K562 (cell line): Measurements from ENCODE around the gene ACOT9. TPM values are rescaled to one million over a fixed set of nuclear protein-coding genes. Genes with fewer than 3 reads are reported as not detected.
A peak's percentile ranks its signal among the peaks of the same experiment; 100 is the strongest.

Experiments
- ATF1 ChIP-seq, 2 experiments: fragments of 450-650 bp in 1 of 2; IDR thresholded peaks; 2 replicates each; pipeline ENCODE4 v1.6.1; 2016; ENCODE audit warnings: missing compliant biosample characterization in 1 of 2, missing genetic modification characterization in 1 of 2
- E2F1 ChIP-seq: sonication (generic); formaldehyde crosslinking; IDR thresholded peaks from 2 replicates; pipeline ENCODE4 v1.8.1; 2023; ENCODE audit warnings: mild to moderate bottlenecking, missing genetic modification reagents, moderate library complexity
- E2F3 ChIP-seq: fragments of 250-450 bp; sonication (Bioruptor Pico); IDR thresholded peaks from 2 replicates; pipeline ENCODE4 v1.4.0; 2020; ENCODE audit warnings: mild to moderate bottlenecking
- GABPA ChIP-seq: fragments of 200-800 bp; sonication (Bioruptor generic); conservative IDR thresholded peaks from 2 replicates; pipeline ENCODE4 v1.6.1; 2016; ENCODE audit warnings: low read depth, missing genetic modification characterization, missing compliant biosample characterization
- HCFC1 ChIP-seq: IDR thresholded peaks from 2 replicates; pipeline ENCODE4 v1.6.1; 2012; ENCODE audit warnings: low read depth, low read length, improper control_type of control experiment
- KHSRP ChIP-seq: fragments of 450-650 bp; IDR thresholded peaks from 2 replicates; pipeline ENCODE4 v1.6.1; 2017
- MYNN ChIP-seq, 2 experiments: sonication (generic); formaldehyde crosslinking in 1 of 2; IDR thresholded peaks; 2 replicates each; pipeline versions ENCODE4 v1.5.0 to v1.6.1; 2016 to 2020; ENCODE audit warnings: antibody characterized with exemption in 1 of 2, missing genetic modification reagents in 1 of 2
- NBN ChIP-seq: fragments of 450-650 bp; IDR thresholded peaks from 2 replicates; pipeline ENCODE4 v1.6.1; 2016; ENCODE audit warnings: low read depth, mild to moderate bottlenecking
- NFATC3 ChIP-seq: fragments of 450-650 bp; IDR thresholded peaks from 2 replicates; pipeline ENCODE4 v1.6.1; 2017; ENCODE audit warnings: mild to moderate bottlenecking
- NFIC ChIP-seq: fragments of 450-650 bp; IDR thresholded peaks from 2 replicates; pipeline ENCODE4 v1.6.1; 2017; ENCODE audit warnings: mild to moderate bottlenecking, inconsistent platforms
- POLR2H ChIP-seq: IDR thresholded peaks from 2 replicates; pipeline ENCODE4 v1.6.1; 2016; ENCODE audit warnings: missing genetic modification characterization, low read depth, mild to moderate bottlenecking, control low read depth, missing compliant biosample characterization, moderate library complexity
- PURB ChIP-seq: sonication (generic); formaldehyde crosslinking; IDR thresholded peaks from 2 replicates; pipeline ENCODE4 v1.9.0; 2021; ENCODE audit warnings: low read depth, mild to moderate bottlenecking, missing genetic modification reagents
- RBM15 ChIP-seq: fragments of 200-400 bp; formaldehyde crosslinking; IDR thresholded peaks from 2 replicates; pipeline ENCODE4 v1.6.1; 2018; ENCODE audit warnings: mild to moderate bottlenecking, low read length, moderate library complexity; ENCODE audit not compliant: insufficient read depth
- SETDB1 ChIP-seq: IDR thresholded peaks from one replicate; pipeline ENCODE4 v1.6.1; 2012; ENCODE audit warnings: low read length, control low read depth, inconsistent platforms
- ZC3H4 ChIP-seq: sonication (generic); formaldehyde crosslinking; IDR thresholded peaks from 2 replicates; pipeline ENCODE4 v1.9.0; 2021; ENCODE audit warnings: missing genetic modification reagents, borderline replicate concordance
- ZNF316 ChIP-seq: fragments of 450-650 bp; IDR thresholded peaks from 2 replicates; pipeline ENCODE4 v1.6.1; 2016
- polyA plus RNA-seq, 8 experiments: library from polyadenylated mRNA; depleted of rRNA in 4 of 8; stranded (reverse) in 5 of 8; unstranded in 3 of 8; fragments of >200 nt; fragmentation: Nextera tagmentation in 2 of 8; fragmentation: Illumina TruSeq in 1 of 8; extraction: Ambion mirVana in 2 of 8; extraction: Trizol in 1 of 8; gene quantifications; 2 replicates each; pipeline versions ENCODE4 v1.2.1 to v1.2.3, GENCODE V29; 2011 to 2014; ENCODE audit warnings: inconsistent platforms in 1 of 8, missing spikeins in 1 of 8
- total RNA-seq, 7 experiments: library from RNA; depleted of rRNA in 6 of 7; stranded (reverse); fragments of >200 nt in 6 of 7; fragmentation: Illumina TruSeq in 2 of 7; extraction: Trizol in 2 of 7; gene quantifications; 2 replicates each; pipeline versions ENCODE4 v1.2.1 to v1.2.3, GENCODE V29; 2011 to 2021; ENCODE audit warnings: low replicate concordance in 1 of 7
- TF ChIP-seq, protein P1 (sequence below): fragments of 250-450 bp; sonication (Bioruptor Pico); IDR thresholded peaks from 2 replicates; pipeline ENCODE4 v1.9.0; 2021; ENCODE audit warnings: mild to moderate bottlenecking, inconsistent platforms
- TF ChIP-seq, protein P2 (sequence below): fragments of 250-450 bp; sonication (Bioruptor Pico); IDR thresholded peaks from 2 replicates; pipeline ENCODE4 v1.5.0; 2022; ENCODE audit warnings: mild to moderate bottlenecking

Gene ACOT9
- total and polyA plus RNA-seq, 9 of the 15 experiments (the other 6 are each of a cell fraction or from before 2014, with no cell fraction given): 31.2 to 80.9 (median 45.3) TPM

DNA sequence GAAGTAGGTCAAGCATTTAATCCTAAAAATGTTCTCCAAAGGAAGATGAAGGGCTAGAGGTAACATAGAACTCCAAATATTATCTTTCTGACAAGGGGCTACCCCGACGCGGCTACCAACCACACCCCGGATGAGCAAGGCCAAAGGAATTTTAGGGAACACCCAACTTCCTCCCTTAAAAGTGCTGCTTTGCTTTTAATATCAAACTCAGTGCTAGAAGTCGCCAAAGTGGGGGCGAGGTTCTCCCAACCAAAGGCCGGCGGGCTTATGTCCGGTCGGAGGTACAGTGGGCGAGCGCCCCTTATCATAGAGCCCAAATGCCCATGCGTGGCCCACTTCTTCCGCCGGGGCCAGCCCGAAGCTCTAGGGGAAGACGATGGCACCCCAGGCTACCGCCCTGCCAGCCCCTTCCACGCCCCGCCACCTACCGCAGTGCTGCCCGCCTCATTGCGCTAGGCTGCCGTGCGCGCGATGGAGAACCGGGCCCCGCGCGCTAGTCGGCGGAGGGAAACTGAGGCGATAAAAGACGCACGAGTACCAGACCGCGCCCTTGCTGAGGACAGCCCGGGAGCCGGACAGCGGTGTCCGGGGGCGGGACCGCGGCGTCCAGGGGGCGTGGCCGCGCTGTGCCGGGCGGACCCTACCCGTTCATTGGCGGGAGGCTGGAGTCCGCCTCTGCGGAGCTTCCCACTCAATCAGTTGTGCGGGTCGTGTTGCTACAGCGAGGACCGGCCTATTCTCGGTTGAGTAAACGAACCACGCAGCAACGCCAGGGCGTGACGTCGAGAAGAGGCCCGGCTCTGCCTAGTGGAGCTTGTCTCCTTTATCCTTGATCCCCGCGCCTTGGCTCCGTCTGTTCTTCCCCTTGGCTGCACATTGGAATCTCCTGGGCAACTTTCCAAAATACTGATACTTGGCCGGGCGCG lies at the start of gene ACOT9 (continued):
- 0 out of 2 replicates have a peak, but pooled peaks have one; percentile 7 for TF ChIP-seq HCFC1
- peak; percentile 32; the same call in 1 of the 2 replicates for TF ChIP-seq POLR2H (tag)
- TF ChIP-seq RBM15: no peak
- no peak for TF ChIP-seq SETDB1
- no peak for TF ChIP-seq MYNN (IDR thresholded peaks at IDR 0.05)
- TF ChIP-seq MYNN (CRISPR knock-in tag; IDR thresholded peaks at IDR 0.05): no peak
- TF ChIP-seq GABPA (tag): 0 out of 2 replicates have a peak, but pooled peaks have one; percentile 6
- TF ChIP-seq, protein P1, sequence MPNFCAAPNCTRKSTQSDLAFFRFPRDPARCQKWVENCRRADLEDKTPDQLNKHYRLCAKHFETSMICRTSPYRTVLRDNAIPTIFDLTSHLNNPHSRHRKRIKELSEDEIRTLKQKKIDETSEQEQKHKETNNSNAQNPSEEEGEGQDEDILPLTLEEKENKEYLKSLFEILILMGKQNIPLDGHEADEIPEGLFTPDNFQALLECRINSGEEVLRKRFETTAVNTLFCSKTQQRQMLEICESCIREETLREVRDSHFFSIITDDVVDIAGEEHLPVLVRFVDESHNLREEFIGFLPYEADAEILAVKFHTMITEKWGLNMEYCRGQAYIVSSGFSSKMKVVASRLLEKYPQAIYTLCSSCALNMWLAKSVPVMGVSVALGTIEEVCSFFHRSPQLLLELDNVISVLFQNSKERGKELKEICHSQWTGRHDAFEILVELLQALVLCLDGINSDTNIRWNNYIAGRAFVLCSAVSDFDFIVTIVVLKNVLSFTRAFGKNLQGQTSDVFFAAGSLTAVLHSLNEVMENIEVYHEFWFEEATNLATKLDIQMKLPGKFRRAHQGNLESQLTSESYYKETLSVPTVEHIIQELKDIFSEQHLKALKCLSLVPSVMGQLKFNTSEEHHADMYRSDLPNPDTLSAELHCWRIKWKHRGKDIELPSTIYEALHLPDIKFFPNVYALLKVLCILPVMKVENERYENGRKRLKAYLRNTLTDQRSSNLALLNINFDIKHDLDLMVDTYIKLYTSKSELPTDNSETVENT (CRISPR knock-in tag): no peak
- no peak for TF ChIP-seq ATF1 (CRISPR knock-in tag; IDR thresholded peaks at IDR 0.05)
- TF ChIP-seq ATF1 (tag; IDR thresholded peaks at IDR 0.05): peak; percentile 89
- 0 out of 2 replicates have a peak, but pooled peaks have one; percentile 50 for TF ChIP-seq E2F1 (CRISPR knock-in tag)
- 0 out of 2 replicates have a peak, but pooled peaks have one; percentile 18 for TF ChIP-seq ZNF316
- no peak for TF ChIP-seq NBN
- TF ChIP-seq, protein P2, sequence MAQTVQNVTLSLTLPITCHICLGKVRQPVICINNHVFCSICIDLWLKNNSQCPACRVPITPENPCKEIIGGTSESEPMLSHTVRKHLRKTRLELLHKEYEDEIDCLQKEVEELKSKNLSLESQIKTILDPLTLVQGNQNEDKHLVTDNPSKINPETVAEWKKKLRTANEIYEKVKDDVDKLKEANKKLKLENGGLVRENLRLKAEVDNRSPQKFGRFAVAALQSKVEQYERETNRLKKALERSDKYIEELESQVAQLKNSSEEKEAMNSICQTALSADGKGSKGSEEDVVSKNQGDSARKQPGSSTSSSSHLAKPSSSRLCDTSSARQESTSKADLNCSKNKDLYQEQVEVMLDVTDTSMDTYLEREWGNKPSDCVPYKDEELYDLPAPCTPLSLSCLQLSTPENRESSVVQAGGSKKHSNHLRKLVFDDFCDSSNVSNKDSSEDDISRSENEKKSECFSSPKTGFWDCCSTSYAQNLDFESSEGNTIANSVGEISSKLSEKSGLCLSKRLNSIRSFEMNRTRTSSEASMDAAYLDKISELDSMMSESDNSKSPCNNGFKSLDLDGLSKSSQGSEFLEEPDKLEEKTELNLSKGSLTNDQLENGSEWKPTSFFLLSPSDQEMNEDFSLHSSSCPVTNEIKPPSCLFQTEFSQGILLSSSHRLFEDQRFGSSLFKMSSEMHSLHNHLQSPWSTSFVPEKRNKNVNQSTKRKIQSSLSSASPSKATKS: no peak
- no peak for TF ChIP-seq NFATC3
- TF ChIP-seq NFIC: peak; percentile 81
- no peak; the same call in 1 of the 2 replicates for TF ChIP-seq ZC3H4 (CRISPR knock-in tag)
- no peak for TF ChIP-seq PURB (CRISPR knock-in tag)
- TF ChIP-seq E2F3: 0 out of 2 replicates have a peak, but pooled peaks have one; percentile 66
- TF ChIP-seq KHSRP: no peak
